Mammary epithelial cell (primary cell): Measurements from ENCODE around the gene ZNF267.
"Not testable (repeated sequence)": the region's sequence is repeated elsewhere in the genome, so short reads cannot be mapped to it uniquely, and the experiment has no call there.

ENCODE experiments used
- EZH2 ChIP-seq: IDR thresholded peaks from 2 replicates; pipeline ENCODE4 v1.6.1; 2012; ENCODE audit warnings: low read length, inconsistent platforms, borderline replicate concordance
- TF ChIP-seq, protein P1 (sequence below), 2 donors: IDR thresholded peaks in 1 of 2; conservative IDR thresholded peaks in 1 of 2; 2 replicates each; pipeline ENCODE4 v1.5.1; 2011 to 2012; ENCODE audit warnings: inconsistent platforms in 2 of 2, low read length in 2 of 2, mild to moderate bottlenecking in 2 of 2, control low read depth in 1 of 2, low read depth in 1 of 2; ENCODE audit not compliant: insufficient read depth in 1 of 2; ENCODE audit errors: extremely low read depth in 1 of 2

GRCh38 chr16:31848572-31848971, 25.0 kb upstream of the ZNF267 start:
- TF ChIP-seq, protein P1, sequence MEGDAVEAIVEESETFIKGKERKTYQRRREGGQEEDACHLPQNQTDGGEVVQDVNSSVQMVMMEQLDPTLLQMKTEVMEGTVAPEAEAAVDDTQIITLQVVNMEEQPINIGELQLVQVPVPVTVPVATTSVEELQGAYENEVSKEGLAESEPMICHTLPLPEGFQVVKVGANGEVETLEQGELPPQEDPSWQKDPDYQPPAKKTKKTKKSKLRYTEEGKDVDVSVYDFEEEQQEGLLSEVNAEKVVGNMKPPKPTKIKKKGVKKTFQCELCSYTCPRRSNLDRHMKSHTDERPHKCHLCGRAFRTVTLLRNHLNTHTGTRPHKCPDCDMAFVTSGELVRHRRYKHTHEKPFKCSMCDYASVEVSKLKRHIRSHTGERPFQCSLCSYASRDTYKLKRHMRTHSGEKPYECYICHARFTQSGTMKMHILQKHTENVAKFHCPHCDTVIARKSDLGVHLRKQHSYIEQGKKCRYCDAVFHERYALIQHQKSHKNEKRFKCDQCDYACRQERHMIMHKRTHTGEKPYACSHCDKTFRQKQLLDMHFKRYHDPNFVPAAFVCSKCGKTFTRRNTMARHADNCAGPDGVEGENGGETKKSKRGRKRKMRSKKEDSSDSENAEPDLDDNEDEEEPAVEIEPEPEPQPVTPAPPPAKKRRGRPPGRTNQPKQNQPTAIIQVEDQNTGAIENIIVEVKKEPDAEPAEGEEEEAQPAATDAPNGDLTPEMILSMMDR (conservative IDR thresholded peaks at IDR 0.05 in 1 of 2, IDR thresholded peaks at IDR 0.05 in 1 of 2; ENCODE audit: extremely low read depth in 1 of 2, insufficient read depth in 1 of 2, low read depth in 1 of 2, low read length in 2 of 2) = not testable (repeated sequence)
- not testable (repeated sequence) for TF ChIP-seq EZH2
